GM19023 (cell line): ENCODE results near the gene USP11.

Source experiments
- ATAC-seq: cut with Tn5 transposase; IDR thresholded peaks from one replicate; pipeline ENCODE4 v1.9.1; 2021; ENCODE audit warnings: mild to moderate bottlenecking, moderate library complexity; ENCODE audit not compliant: unreplicated experiment

The USP11 gene

GRCh38 chrX:47232803-47233332 is at the start of gene USP11:
Gene USP11 (plus strand): TSS chrX:47233009. CDS start chrX:47233044, 35 bp downstream.
- peak; percentile 19 for ATAC-seq

DNA sequence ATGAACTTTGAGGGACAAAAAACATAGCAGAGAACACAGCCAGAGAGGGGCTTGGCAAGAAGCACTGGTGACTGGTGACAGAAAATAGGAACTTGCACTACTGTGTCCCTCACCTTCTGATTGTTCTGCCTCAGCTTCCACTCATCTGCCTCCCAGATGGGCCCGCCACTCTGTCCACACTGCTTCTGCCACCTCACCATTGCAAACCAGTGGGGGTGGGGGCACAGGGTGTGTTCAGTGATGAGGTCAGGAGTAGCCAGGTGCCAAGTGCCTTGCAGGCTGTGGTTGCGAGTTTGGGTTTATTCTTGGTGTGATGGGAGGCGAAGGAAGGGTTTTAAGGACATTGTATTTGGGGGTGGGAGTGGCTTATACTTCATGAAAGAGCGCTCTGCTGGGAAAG is 48.3 kb upstream of the USP11 start:
- no peak for ATAC-seq

DNA sequence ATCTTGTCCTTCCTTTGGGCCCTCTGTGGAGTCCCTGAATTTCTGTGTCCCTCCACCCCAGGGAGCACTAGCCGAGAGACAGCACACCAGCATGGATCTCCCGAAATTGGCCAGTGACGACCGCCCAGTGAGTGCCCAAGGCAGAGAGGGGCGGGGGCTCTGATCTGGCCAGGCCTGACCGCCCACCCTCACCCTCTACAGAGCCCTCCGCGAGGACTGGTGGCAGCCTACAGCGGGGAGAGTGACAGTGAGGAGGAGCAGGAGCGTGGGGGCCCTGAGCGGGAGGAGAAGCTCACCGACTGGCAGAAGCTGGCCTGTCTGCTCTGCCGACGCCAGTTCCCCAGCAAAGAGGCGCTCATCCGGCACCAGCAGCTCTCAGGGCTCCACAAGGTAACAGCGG is 47.6 kb upstream of the USP11 start:
- ATAC-seq = no peak

DNA sequence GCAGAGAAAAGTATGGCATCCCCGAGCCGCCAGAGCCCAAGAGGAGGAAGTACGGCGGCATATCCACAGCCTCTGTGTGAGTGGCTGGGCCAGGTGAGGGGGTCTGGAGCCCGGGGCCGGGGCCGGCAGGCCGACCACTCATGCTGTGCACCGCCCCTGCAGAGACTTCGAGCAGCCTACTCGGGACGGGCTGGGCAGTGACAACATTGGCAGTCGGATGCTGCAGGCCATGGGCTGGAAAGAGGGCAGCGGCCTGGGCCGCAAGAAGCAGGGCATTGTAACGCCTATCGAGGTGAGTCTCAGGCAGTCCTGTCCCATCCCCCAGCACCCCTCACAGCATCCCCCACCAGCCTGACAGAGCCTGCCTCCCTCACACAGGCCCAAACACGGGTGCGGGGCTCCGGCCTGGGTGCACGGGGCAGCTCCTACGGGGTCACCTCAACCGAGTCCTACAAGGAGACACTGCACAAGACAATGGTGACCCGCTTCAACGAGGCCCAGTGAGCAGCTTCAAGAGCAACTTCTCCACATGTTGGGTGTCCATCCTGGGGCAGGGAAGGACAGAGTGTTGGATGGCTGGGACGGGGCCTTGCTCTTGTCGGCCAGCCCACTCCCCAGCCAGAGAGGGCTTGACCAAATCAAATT is 46.6 kb upstream of the USP11 start:
- no peak for ATAC-seq

- no peak for ATAC-seq
These were observed 45.6 kb upstream of the USP11 start for GRCh38 chrX:47187106-47187677.

DNA sequence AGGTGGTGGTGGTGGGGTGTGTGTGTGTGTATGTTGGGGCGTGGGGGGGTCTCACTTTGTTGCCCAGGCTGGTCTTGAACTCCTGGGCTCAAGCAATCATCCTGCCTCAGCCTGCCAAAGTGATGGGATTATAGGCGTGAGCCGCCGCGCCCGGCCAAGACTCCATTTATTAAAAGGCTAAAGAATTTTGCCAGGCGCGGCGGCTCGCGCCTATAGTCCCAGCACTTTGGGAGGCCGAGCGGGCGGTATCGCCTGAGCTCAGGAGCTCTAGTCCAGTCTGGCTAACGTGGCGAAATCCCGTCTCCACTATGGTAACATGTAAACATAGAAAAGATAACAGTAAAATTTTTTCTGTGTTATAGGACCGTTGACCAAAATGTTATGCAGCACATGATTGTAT is 42.9 kb upstream of the USP11 start:
- ATAC-seq = no peak

GRCh38 chrX:47190445-47191269 is 42.2 kb upstream of the USP11 start:
- ATAC-seq = peak; percentile 44

DNA sequence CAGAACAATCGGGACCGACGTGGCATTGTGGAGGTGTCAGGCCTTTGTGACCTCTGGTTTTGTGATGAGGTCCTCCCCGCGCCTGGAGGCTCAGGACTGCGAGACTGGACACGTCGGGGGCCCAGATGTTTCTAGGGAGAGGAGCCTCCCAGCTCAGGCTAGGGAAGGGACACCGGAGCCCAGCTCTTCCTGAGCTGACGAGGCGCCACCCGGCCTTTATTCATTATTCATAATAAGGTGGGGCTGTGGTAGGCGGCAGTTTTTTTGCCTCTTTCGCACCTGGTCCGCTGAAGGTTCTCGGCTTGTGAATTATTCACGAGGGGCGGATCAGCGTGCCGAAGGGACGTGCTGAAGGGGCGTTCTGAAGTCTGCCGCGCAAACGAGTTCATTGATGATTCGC is 41.5 kb upstream of the USP11 start:
- no peak for ATAC-seq

DNA sequence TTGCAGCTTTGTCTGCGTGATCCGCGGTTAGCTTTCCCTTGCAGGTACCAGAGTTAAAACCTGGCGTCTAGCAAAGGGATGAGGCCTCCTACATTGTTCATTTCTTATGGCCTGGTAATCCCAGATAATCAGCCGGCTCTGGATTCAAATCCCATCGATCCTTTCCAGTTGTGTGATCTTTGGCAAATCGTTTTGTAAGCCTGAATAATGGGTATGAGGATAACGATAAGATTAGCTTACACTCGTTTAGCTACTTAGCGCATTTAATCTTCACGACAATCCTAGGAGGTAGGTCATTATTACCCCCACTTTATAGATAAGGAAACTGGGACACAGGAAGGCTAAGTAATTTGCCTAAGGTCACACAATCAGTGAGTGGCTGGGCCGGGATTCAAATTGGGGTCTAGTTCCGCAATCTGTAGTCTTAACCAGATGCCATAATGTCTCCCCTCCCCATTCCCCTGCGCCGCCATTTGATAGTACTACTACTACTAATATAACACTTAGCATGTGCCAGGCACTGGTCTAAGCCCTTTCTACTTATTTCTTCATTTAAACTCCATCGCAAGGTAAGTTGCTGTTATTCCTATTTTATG is 40.9 kb upstream of the USP11 start:
- no peak for ATAC-seq

DNA sequence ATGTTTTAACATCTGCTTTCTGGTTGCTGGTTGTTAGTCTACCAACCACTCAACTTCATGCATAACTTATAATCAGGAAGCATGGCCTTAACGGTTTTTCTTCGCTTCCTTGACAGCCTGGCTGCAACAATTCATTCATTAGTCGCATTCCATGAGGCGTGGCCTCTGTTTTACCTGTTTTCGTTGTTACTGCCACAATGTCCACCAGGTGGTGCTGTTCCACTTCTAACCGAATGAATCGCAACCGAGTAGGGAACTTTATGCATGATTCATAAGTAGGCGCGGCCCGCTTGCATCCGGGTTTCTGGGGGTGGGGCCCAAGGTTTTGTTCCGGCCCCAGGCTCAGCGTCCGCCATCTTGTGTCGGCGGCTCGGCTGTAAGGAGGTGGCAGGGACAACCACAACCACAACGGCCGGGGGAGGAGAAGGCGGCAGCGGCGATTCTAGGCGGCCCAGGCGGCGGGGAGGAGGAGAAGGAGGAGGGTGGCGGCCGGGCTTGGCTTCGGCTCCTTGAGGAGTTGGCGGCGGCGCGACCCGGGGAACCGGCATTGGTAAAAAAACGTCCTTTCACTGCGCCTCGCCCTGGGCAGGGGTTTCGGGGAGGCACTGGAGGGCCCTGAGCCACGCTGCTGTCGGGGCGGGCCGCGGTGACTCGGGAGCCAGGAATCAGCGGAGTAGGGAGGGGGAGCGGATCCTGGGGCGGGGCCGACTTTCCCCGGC is 39.2 kb upstream of the USP11 start, which contains the start of gene UBA1:
TSS of gene UBA1 (plus strand) at position 355 of the 719 bp plus-strand sequence. CDS start 4,974 bp downstream, outside the sequence.
- peak; percentile 82 for ATAC-seq

DNA sequence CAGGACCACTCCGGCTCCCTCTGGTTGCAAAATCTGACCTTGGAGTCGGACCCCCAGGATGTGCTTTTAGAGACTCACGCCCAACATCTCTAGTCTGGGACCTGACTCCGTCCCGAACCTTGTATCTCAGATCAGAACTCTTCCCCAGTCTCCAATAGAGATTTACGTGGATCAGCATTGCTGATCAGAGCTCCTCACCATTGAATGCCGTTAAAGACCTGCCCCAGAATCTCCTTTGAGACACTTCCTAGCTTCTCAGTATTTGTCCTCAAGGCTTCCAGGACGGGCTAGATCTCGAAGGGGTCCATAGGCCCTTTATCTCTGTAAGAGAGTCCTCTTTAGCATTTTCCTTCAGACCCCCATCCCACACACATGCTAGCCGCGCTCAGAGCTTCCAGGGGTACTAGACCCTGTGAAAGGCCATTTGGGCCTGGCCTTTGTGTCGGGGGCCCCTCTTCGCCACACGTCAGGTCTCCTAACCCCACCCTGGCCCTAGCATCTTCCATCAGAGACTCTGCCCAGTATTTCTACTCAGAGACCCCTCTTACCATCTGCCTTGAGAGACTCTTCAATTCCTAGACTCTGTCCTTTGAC is 38.5 kb upstream of the USP11 start:
- no peak for ATAC-seq

- ATAC-seq = no peak
These were observed 36.7 kb upstream of the USP11 start for GRCh38 chrX:47196098-47196497.

- no peak for ATAC-seq
These were observed 35.3 kb upstream of the USP11 start for GRCh38 chrX:47197526-47197925.

GRCh38 chrX:47198026-47198686 is 34.7 kb upstream of the USP11 start:
- no peak for ATAC-seq

- no peak for ATAC-seq
These were observed 34.1 kb upstream of the USP11 start for GRCh38 chrX:47198687-47199080.

- no peak for ATAC-seq
These were observed 33.5 kb upstream of the USP11 start for GRCh38 chrX:47199286-47199685.

DNA sequence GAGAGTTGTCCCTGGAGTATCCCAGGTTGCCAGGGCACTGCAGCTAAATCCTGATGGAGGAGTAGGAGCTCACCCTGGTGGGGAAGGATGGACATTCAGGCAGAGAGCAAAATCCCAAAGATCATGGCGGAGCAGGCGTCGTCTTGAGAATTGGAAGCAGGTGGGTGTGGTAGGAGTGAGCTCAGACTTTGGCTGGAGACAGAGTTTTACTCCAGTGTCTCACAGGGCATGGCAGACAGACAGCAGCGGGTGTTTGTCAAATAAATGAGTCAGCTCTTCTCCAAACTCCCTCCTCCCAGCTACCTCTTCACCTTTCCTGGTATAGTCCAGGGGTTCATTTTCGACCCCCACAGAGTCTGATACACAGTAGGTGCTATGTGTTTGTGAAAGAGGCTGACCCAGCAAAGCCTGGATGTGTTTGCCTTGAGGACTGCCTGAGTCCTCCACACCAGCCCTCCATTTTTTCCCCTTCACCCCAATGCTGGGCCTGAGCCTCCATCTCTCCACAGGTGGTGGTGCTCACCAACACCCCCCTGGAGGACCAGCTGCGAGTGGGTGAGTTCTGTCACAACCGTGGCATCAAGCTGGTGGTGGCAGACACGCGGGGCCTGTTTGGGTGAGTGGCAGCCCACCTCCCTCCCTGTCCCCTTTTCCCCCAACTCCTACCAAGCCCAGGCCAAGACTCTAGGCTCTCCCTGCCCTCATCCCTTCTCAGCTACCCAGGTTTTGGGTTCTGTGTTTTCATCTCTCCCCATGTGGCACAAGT is 32.2 kb upstream of the USP11 start:
- no peak for ATAC-seq

DNA sequence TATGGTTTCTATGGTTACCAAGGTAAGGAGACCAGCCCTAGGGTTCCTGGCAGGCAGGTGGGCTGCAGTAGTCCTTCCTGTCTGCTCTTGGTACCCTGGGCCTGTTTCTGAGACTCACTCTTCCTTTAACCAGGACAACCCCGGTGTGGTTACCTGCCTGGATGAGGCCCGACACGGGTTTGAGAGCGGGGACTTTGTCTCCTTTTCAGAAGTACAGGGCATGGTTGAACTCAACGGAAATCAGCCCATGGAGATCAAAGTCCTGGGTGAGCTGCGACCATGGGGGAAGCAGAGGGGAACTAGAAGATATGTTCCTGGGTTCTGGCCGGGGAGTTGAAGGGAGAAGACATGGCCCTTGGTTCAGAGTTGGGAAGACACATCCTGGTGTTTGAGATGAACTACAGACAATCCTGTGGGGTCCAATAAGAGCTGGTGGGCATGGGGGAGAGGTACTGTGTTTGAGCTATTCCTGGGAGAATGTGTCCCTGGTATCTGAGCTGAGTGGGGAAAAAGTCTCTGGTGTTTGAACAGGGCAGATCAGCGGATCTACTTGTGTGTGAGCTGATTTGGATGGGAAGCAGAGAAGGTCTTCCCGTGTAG is 31.4 kb upstream of the USP11 start:
- no peak for ATAC-seq

DNA sequence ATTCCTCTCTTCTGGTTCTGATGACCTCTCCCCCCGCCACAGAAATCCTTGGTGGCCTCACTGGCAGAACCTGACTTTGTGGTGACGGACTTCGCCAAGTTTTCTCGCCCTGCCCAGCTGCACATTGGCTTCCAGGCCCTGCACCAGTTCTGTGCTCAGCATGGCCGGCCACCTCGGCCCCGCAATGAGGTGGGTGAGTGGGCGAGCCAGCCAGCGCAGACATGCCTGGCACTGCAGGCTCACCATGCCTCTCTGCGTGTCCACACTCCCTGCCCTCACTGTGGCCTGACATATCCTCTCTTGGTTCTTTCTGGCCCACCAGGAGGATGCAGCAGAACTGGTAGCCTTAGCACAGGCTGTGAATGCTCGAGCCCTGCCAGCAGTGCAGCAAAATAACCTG is 30.5 kb upstream of the USP11 start:
- no peak for ATAC-seq
